ENCODE data around the gene CTNNBIP1.

GRCh38 chr1:9805006-9805508 is 105.0 kb downstream of the CTNNBIP1 start:
- TF ChIP-seq ZNF8 (CRISPR knock-in tag; IDR thresholded peaks at IDR 0.05) (no peak), ZFP3 (CRISPR knock-in tag; IDR thresholded peaks at IDR 0.05) (no peak), ZFP30 (CRISPR knock-in tag; IDR thresholded peaks at IDR 0.05) (no peak), PATZ1 (CRISPR knock-in tag; IDR thresholded peaks at IDR 0.05; ENCODE audit: borderline replicate concordance) (no peak), PPARA (CRISPR knock-in tag; IDR thresholded peaks at IDR 0.05; ENCODE audit: borderline replicate concordance) (no peak), ARNTL (CRISPR knock-in tag; IDR thresholded peaks at IDR 0.05; ENCODE audit: borderline replicate concordance, low read depth) (no peak), TSHZ2 (CRISPR knock-in tag; IDR thresholded peaks at IDR 0.05) (no peak), CSRNP3 (CRISPR knock-in tag; IDR thresholded peaks at IDR 0.05) (no peak)
